ENCODE measurements around the gene CA10.

CA10 gene

GRCh38 chr17:51740531-51740930, 418.0 kb downstream of the CA10 start:
- no peak for TF ChIP-seq ZC3H10 (CRISPR knock-in tag; IDR thresholded peaks at IDR 0.05)
- no peak for TF ChIP-seq PPARA (CRISPR knock-in tag; IDR thresholded peaks at IDR 0.05; ENCODE audit: borderline replicate concordance)
- no peak for TF ChIP-seq TCF4 (CRISPR knock-in tag; IDR thresholded peaks at IDR 0.05; ENCODE audit: borderline replicate concordance)
- TF ChIP-seq ZNF8 (CRISPR knock-in tag; IDR thresholded peaks at IDR 0.05) = no peak
- no peak for TF ChIP-seq ZNF70 (CRISPR knock-in tag; IDR thresholded peaks at IDR 0.05)
- TF ChIP-seq CSRNP3 (CRISPR knock-in tag; IDR thresholded peaks at IDR 0.05) = no peak
- TF ChIP-seq CREB5 (CRISPR knock-in tag; IDR thresholded peaks at IDR 0.05; ENCODE audit: low read depth) = no peak
- no peak for TF ChIP-seq PATZ1 (CRISPR knock-in tag; IDR thresholded peaks at IDR 0.05; ENCODE audit: borderline replicate concordance)
- no peak for TF ChIP-seq ISL1 (CRISPR knock-in tag; IDR thresholded peaks at IDR 0.05)
- no peak for TF ChIP-seq BACH2 (CRISPR knock-in tag; IDR thresholded peaks at IDR 0.05; ENCODE audit: borderline replicate concordance)
- no peak for TF ChIP-seq GLIS3 (CRISPR knock-in tag; IDR thresholded peaks at IDR 0.05)
- no peak for TF ChIP-seq SNAI2 (CRISPR knock-in tag; IDR thresholded peaks at IDR 0.05)
- no peak for TF ChIP-seq ESRRG (CRISPR knock-in tag; IDR thresholded peaks at IDR 0.05)
- TF ChIP-seq CSDC2 (CRISPR knock-in tag; IDR thresholded peaks at IDR 0.05) = no peak
- no peak for TF ChIP-seq ARNTL (CRISPR knock-in tag; IDR thresholded peaks at IDR 0.05; ENCODE audit: borderline replicate concordance, low read depth)
- TF ChIP-seq ZFP30 (CRISPR knock-in tag; IDR thresholded peaks at IDR 0.05) = no peak
- TF ChIP-seq TSHZ2 (CRISPR knock-in tag; IDR thresholded peaks at IDR 0.05) = no peak
- TF ChIP-seq OSR1 (CRISPR knock-in tag; IDR thresholded peaks at IDR 0.05) = no peak
- no peak for ATAC-seq

- no peak for TF ChIP-seq TOX (CRISPR knock-in tag; IDR thresholded peaks at IDR 0.05; ENCODE audit: borderline replicate concordance)
- TF ChIP-seq SNAI2 (CRISPR knock-in tag; IDR thresholded peaks at IDR 0.05) = no peak
- no peak for TF ChIP-seq POU6F1 (CRISPR knock-in tag; IDR thresholded peaks at IDR 0.05; ENCODE audit: borderline replicate concordance, low read depth)
- TF ChIP-seq CSDC2 (CRISPR knock-in tag; IDR thresholded peaks at IDR 0.05) = no peak
- TF ChIP-seq GLIS3 (CRISPR knock-in tag; IDR thresholded peaks at IDR 0.05) = no peak
- no peak for TF ChIP-seq BACH2 (CRISPR knock-in tag; IDR thresholded peaks at IDR 0.05; ENCODE audit: borderline replicate concordance)
- no peak for TF ChIP-seq ARNTL (CRISPR knock-in tag; IDR thresholded peaks at IDR 0.05; ENCODE audit: borderline replicate concordance, low read depth)
- no peak for TF ChIP-seq ZNF70 (CRISPR knock-in tag; IDR thresholded peaks at IDR 0.05)
- no peak for TF ChIP-seq ISL1 (CRISPR knock-in tag; IDR thresholded peaks at IDR 0.05)
- ATAC-seq = no peak
Measured at GRCh38 chr17:51739245-51739886, 419.1 kb downstream of the CA10 start.

GRCh38 chr17:51736356-51736755, 422.2 kb downstream of the CA10 start:
- ATAC-seq = no peak
- TF ChIP-seq ISL1 (CRISPR knock-in tag; IDR thresholded peaks at IDR 0.05) = no peak
- no peak for TF ChIP-seq TCF4 (CRISPR knock-in tag; IDR thresholded peaks at IDR 0.05; ENCODE audit: borderline replicate concordance)
- TF ChIP-seq CREB5 (CRISPR knock-in tag; IDR thresholded peaks at IDR 0.05; ENCODE audit: low read depth) = no peak
- TF ChIP-seq PPARA (CRISPR knock-in tag; IDR thresholded peaks at IDR 0.05; ENCODE audit: borderline replicate concordance) = no peak
- no peak for TF ChIP-seq SNAI2 (CRISPR knock-in tag; IDR thresholded peaks at IDR 0.05)
- no peak for TF ChIP-seq POU6F1 (CRISPR knock-in tag; IDR thresholded peaks at IDR 0.05; ENCODE audit: borderline replicate concordance, low read depth)
- no peak for TF ChIP-seq RARB (CRISPR knock-in tag; IDR thresholded peaks at IDR 0.05)
- no peak for TF ChIP-seq CSRNP3 (CRISPR knock-in tag; IDR thresholded peaks at IDR 0.05)
